ENCODE results near the gene SLC35B3. TPM values are rescaled to one million over a fixed set of nuclear protein-coding genes. Genes with fewer than 3 reads are reported as not detected.

SLC35B3 gene
- total RNA-seq: 10 to 100 TPM in 3 of 4 donors, 1 to 10 TPM in 1; 6.0 to 13.9 (median 11.2) TPM

- H3K9me3 ChIP-seq: no peaks in the 10 kb centered on the region
- DNase-seq: peak; percentile 71
- intact Hi-C loops (cut with DNase I): no loop called here
- H3K4me3 ChIP-seq: peak within 1 kb of the TSS; percentile 90 to 100 (median 93)
- 0 to 1% methylated on average over 18 to 23 of the region's 62 CpGs for WGBS, 2 donors
- peaks cover 4 to 39% (median 10%) of the 10 kb centered on the region in 3 donors for H3K4me1 ChIP-seq
- peak in 3 of 4 donors; percentile 61 to 88 (median 74) for TF ChIP-seq POLR2A (IDR thresholded peaks at IDR 0.05)
- TF ChIP-seq, protein P1, sequence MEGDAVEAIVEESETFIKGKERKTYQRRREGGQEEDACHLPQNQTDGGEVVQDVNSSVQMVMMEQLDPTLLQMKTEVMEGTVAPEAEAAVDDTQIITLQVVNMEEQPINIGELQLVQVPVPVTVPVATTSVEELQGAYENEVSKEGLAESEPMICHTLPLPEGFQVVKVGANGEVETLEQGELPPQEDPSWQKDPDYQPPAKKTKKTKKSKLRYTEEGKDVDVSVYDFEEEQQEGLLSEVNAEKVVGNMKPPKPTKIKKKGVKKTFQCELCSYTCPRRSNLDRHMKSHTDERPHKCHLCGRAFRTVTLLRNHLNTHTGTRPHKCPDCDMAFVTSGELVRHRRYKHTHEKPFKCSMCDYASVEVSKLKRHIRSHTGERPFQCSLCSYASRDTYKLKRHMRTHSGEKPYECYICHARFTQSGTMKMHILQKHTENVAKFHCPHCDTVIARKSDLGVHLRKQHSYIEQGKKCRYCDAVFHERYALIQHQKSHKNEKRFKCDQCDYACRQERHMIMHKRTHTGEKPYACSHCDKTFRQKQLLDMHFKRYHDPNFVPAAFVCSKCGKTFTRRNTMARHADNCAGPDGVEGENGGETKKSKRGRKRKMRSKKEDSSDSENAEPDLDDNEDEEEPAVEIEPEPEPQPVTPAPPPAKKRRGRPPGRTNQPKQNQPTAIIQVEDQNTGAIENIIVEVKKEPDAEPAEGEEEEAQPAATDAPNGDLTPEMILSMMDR (IDR thresholded peaks at IDR 0.05): peak in 1 of 6 experiments; percentile 34
- H3K27ac ChIP-seq: peak within 1 kb of the TSS; percentile 88 to 94 (median 94)
- H3K36me3 ChIP-seq: no peaks in the 10 kb centered on the region
- H3K27me3 ChIP-seq: no peaks in the 10 kb centered on the region
Measured at GRCh38 chr6:8435093-8435844, at the start of gene SLC35B3. TSS of gene SLC35B3 (minus strand) at chr6:8435545.

GRCh38 chr6:8483650-8484049 is 48.3 kb upstream of the SLC35B3 start:
- Histone ChIP-seq H3K36me3 (no peaks in the 10 kb centered on the region), H3K4me1 (no peaks in the 10 kb centered on the region), H3K27ac (no peak overlapping the region), H3K9me3 (no peaks in the 10 kb centered on the region), H3K27me3 (no peaks in the 10 kb centered on the region), H3K4me3 (no peak overlapping the region)
- intact Hi-C loops (cut with DNase I): no loop called here
- WGBS, 2 donors: 68 to 70% methylated on average over 1 of the region's 1 CpG
- TF ChIP-seq, protein P1 (IDR thresholded peaks at IDR 0.05): no peak
- no peak for TF ChIP-seq POLR2A (IDR thresholded peaks at IDR 0.05)
- DNase-seq: no peak

DNA sequence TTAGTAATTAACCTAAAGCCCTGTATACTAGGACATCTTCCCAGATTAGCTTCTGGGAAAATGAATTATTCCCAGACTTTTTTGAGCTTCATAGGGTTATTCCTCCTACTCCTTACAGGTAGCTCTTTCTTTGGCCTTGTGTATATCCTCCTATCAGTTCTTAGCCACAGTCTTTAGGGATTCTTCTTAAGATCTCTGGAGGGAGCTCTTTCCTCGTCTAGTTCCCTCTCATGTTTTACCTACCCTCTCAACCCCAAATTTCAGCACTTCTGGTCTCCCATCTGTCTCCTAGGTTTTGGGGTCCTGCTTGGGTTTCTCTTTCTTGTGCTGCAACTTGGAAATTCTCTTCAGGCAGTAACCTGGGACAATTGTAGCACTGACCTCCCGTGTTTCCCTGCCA is 46.4 kb upstream of the SLC35B3 start:
- H3K4me1 ChIP-seq: no peaks in the 10 kb centered on the region
- H3K27me3 ChIP-seq: no peaks in the 10 kb centered on the region
- H3K36me3 ChIP-seq: no peaks in the 10 kb centered on the region
- intact Hi-C loops (cut with DNase I): no loop called here
- H3K4me3 ChIP-seq: no peak overlapping the region
- H3K27ac ChIP-seq: no peak overlapping the region
- 43 to 76% methylated on average over 2 of the region's 2 CpGs for WGBS, 2 donors
- TF ChIP-seq, protein P1 (IDR thresholded peaks at IDR 0.05): peak in 1 of 6 experiments; percentile 16
- TF ChIP-seq POLR2A (IDR thresholded peaks at IDR 0.05): no peak
- H3K9me3 ChIP-seq: no peaks in the 10 kb centered on the region
- DNase-seq: no peak

DNA sequence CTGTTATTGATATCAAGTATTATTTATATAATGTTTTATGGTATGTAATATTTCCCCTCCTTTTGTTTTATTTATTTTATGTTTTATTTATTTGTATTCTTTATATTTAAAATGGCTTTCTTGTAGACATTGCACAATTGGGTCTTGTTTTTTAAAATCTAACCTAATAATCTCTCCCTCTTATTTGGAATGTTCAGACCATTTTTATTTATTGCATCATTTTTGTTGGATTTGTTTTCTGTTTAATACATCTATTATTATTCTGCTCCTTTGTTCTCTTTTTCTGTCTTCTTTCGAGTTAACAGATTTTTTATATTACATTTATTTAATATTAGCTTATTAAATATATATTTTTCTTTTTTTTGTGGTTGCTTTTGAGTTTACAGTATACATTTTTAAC is 43.1 kb upstream of the SLC35B3 start:
- Histone ChIP-seq H3K36me3 (no peaks in the 10 kb centered on the region), H3K27ac (no peak overlapping the region), H3K27me3 (no peaks in the 10 kb centered on the region), H3K4me1 (no peaks in the 10 kb centered on the region), H3K4me3 (no peak overlapping the region), H3K9me3 (no peaks in the 10 kb centered on the region)
- no peak for DNase-seq
- WGBS, 2 donors: 57 to 71% methylated on average over 1 of the region's 1 CpG
- TF ChIP-seq, protein P1 (IDR thresholded peaks at IDR 0.05): no peak
- no peak for TF ChIP-seq POLR2A (IDR thresholded peaks at IDR 0.05)
- intact Hi-C loops (cut with DNase I): no loop called here

DNA sequence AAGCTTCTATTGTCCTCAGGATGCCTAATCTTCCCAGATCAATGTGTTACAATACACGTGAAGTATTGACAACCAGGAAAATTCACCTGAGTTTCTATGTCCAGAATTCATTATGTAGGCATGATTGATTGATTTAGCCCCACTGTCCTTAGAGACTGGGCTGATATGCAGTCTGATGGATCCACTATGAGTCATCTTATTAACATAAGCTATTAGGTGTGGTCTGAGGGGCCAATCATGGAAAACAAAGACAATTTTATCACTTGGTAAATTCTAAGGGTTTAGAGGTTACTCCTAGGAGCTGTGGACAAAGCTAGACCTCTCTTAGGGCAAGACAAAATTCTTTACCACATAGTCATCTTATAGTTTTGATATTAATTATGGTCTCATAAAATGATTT is 41.3 kb upstream of the SLC35B3 start:
- Histone ChIP-seq H3K4me3 (no peak overlapping the region), H3K27me3 (no peaks in the 10 kb centered on the region), H3K36me3 (no peaks in the 10 kb centered on the region), H3K27ac (no peak overlapping the region), H3K9me3 (no peaks in the 10 kb centered on the region), H3K4me1 (no peaks in the 10 kb centered on the region)
- DNase-seq: no peak
- intact Hi-C loops (cut with DNase I): no loop called here
- TF ChIP-seq, protein P1 (IDR thresholded peaks at IDR 0.05): no peak
- TF ChIP-seq POLR2A (IDR thresholded peaks at IDR 0.05): no peak
- 56 to 70% methylated on average over 1 of the region's 1 CpG for WGBS, 2 donors

Measured in esophagus squamous epithelium (tissue), 5 donors.